ENCODE measurements around the gene DLGAP4. TPM values are rescaled to one million over a fixed set of nuclear protein-coding genes. Genes with fewer than 3 reads are reported as not detected.

The DLGAP4 gene
- polyA plus RNA-seq, 2 of the 4 experiments (the other 2 are of a cell fraction), result 11.9 to 36.7 TPM

DNA sequence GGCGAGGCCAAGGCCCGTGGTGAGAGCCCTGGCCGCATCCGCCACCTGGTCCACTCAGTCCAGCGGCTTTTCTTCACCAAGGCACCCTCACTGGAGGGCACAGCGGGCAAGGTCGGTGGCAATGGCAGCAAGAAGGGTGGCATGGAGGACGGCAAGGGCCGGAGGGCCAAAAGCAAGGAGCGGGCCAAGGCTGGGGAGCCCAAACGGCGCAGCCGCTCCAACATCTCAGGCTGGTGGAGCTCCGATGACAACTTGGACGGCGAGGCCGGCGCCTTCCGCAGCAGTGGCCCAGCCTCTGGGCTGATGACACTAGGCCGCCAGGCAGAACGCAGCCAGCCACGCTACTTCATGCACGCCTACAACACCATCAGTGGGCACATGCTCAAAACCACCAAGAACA is 126.0 kb downstream of the DLGAP4 start (continued):
- no peak for TF ChIP-seq GATA3 (IDR thresholded peaks at IDR 0.05; ENCODE audit: borderline replicate concordance)
- TF ChIP-seq, protein P1, sequence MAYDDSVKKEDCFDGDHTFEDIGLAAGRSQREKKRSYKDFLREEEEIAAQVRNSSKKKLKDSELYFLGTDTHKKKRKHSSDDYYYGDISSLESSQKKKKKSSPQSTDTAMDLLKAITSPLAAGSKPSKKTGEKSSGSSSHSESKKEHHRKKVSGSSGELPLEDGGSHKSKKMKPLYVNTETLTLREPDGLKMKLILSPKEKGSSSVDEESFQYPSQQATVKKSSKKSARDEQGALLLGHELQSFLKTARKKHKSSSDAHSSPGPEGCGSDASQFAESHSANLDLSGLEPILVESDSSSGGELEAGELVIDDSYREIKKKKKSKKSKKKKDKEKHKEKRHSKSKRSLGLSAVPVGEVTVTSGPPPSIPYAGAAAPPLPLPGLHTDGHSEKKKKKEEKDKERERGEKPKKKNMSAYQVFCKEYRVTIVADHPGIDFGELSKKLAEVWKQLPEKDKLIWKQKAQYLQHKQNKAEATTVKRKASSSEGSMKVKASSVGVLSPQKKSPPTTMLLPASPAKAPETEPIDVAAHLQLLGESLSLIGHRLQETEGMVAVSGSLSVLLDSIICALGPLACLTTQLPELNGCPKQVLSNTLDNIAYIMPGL (CRISPR knock-in tag; IDR thresholded peaks at IDR 0.05; ENCODE audit: borderline replicate concordance), result no peak

DNA sequence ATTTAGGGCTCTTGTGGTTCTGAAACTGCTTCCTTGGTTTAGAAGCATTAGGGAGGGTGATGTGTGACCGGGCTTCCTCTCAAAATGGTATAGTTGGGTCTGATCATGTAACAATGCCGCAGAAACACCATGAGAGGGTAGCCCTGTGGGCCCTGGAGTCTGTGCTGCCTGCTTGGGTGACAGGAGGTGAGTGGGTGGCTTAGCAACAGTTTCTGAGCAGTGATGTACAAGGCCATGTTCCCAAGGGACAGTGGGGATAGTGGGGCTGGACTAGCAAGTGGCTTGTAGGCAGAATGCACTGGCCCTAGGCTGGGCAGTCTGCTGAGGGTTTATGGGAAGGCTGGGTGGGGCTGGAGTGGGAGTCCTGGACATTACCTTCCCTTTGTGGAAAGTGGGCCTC is 128.2 kb downstream of the DLGAP4 start:
- Histone ChIP-seq H3K27ac (no peak overlapping the region), H3K4me3 (no peak overlapping the region), H3K9me3 (no peaks in the 10 kb centered on the region), H3K4me2 (no peak overlapping the region), H3K4me1 (no peaks in the 10 kb centered on the region)
- TF ChIP-seq MAZ (IDR thresholded peaks at IDR 0.05; ENCODE audit: borderline replicate concordance, low read depth, low read length) (no peak), FOXS1 (CRISPR knock-in tag; IDR thresholded peaks at IDR 0.05) (no peak), PHF8 (IDR thresholded peaks at IDR 0.05; ENCODE audit: borderline replicate concordance, low read depth) (no peak), RNF2 (IDR thresholded peaks at IDR 0.05; ENCODE audit: borderline replicate concordance, low read depth) (no peak)
- TF ChIP-seq, protein P2, sequence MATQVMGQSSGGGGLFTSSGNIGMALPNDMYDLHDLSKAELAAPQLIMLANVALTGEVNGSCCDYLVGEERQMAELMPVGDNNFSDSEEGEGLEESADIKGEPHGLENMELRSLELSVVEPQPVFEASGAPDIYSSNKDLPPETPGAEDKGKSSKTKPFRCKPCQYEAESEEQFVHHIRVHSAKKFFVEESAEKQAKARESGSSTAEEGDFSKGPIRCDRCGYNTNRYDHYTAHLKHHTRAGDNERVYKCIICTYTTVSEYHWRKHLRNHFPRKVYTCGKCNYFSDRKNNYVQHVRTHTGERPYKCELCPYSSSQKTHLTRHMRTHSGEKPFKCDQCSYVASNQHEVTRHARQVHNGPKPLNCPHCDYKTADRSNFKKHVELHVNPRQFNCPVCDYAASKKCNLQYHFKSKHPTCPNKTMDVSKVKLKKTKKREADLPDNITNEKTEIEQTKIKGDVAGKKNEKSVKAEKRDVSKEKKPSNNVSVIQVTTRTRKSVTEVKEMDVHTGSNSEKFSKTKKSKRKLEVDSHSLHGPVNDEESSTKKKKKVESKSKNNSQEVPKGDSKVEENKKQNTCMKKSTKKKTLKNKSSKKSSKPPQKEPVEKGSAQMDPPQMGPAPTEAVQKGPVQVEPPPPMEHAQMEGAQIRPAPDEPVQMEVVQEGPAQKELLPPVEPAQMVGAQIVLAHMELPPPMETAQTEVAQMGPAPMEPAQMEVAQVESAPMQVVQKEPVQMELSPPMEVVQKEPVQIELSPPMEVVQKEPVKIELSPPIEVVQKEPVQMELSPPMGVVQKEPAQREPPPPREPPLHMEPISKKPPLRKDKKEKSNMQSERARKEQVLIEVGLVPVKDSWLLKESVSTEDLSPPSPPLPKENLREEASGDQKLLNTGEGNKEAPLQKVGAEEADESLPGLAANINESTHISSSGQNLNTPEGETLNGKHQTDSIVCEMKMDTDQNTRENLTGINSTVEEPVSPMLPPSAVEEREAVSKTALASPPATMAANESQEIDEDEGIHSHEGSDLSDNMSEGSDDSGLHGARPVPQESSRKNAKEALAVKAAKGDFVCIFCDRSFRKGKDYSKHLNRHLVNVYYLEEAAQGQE (IDR thresholded peaks at IDR 0.05), result no peak
- WGBS (ENCODE audit: missing lambda C conversion rate), result 64% methylated on average over 2 of the region's 2 CpGs
- FAIRE-seq (no peak), ATAC-seq (no peak), DNase-seq (ENCODE audit: low read depth in 1 of 2, low spot score in 1 of 2) (no peak)
- ChIA-PET POLR2A (no interaction called here), CTCF (no interaction called here)

DNA sequence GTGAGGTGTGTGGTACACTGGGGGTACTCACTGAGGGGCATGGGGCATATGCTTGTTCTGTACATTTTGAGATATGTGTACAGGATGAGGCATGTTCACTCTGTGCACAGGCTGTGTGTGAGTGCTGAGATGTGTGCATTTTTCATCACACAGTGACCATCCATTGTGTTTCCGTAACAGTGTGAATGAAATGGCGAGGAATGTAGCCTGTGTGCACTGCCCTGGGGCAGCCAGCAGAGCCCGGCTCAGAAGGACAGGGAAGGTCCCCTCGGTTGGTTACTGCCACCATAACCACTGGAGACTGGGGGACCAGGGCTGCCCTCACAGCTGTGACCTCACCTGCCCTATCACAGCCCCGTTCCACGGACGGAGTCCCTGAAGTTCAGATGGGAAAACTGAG is 129.0 kb downstream of the DLGAP4 start:
- ChIA-PET POLR2A (no interaction called here), CTCF (interaction anchor here (2.2 kb wide), 1 partner anchor 279 kb away, joined by 5 read pairs; no protein-coding TSS in a partner anchor)
- TF ChIP-seq HEYL (CRISPR knock-in tag; IDR thresholded peaks at IDR 0.05) (no peak), POLR2A (IDR thresholded peaks at IDR 0.05; ENCODE audit: low read length) (no peak), NFE2L2 (conservative IDR thresholded peaks at IDR 0.05; ENCODE audit: low read length) (no peak), MAZ (IDR thresholded peaks at IDR 0.05; ENCODE audit: borderline replicate concordance, low read depth, low read length) (no peak)
- TF ChIP-seq, protein P3, sequence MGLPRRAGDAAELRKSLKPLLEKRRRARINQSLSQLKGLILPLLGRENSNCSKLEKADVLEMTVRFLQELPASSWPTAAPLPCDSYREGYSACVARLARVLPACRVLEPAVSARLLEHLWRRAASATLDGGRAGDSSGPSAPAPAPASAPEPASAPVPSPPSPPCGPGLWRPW (IDR thresholded peaks at IDR 0.05), result no peak
- TF ChIP-seq, protein P4, sequence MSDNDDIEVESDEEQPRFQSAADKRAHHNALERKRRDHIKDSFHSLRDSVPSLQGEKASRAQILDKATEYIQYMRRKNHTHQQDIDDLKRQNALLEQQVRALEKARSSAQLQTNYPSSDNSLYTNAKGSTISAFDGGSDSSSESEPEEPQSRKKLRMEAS (IDR thresholded peaks at IDR 0.05), result no peak
- Histone ChIP-seq H3K4me1 (no peaks in the 10 kb centered on the region), H3K4me3 (no peak overlapping the region), H3K4me2 (no peak overlapping the region), H3K9me3 (no peaks in the 10 kb centered on the region), H3K27ac (no peak overlapping the region)
- 94% methylated on average over 7 of the region's 7 CpGs for WGBS (ENCODE audit: missing lambda C conversion rate)
- no peak for DNase-seq (ENCODE audit: low read depth in 1 of 2, low spot score in 1 of 2)
- FAIRE-seq, result no peak
- no peak for ATAC-seq

DNA sequence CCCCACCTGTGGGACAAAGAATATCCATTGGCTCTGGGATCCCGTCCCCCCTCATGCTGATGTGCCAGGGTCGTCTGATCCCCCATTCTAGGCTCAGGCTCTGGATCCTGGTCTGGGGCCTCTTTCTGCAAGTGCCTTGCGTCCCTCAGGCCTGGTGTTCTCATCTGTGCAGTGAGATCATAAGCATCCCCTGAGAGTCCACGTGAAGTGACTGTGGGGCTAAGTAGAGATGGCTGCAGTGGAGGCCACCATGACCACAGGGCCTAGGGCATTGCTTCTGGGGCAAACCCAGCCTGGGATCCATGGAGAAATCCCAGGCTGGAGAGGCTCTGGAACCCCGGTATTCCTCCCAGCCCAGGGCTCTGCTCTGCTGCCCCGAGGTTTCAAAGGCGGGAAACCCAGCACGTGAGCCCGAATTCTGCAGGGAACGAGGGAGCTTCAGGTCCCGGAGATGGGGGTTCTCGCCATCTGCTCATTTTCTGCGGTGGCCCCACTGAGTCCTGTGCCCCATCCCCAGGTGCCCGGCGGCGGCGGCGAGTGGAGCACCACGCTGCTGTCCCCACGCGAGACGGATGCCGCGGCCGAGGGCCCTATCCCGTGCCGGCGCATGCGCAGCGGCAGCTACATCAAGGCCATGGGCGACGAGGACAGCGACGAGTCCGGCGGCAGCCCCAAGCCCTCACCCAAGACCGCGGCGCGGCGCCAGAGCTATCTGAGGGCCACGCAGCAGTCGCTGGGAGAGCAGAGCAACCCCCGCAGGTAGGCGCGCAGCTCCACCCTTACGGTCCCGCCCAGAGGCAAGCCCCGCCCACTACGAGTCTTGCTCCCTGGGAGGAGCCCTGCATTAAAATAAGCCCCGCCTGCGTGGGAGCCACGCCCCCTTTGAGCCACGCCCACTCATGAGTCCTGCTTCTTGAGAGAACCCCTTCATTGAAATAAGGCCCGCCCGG is 129.7 kb downstream of the DLGAP4 start:
- H3K27ac ChIP-seq, result peak overlapping the region; percentile 59 to 80; a peak in 5 of 6 replicates
- no peaks in the 10 kb centered on the region for H3K9me3 ChIP-seq
- peak overlapping the region; percentile 45 for H3K4me3 ChIP-seq
- H3K4me2 ChIP-seq, result peak overlapping the region; percentile 84
- CTCF ChIA-PET, result interaction anchor here (1.0 to 6.3 kb wide), 4 partner anchors 14 to 280 kb away, joined by 3 to 142 read pairs (median 29); no protein-coding TSS in a partner anchor
- POLR2A ChIA-PET, result no interaction called here
- DNase-seq (ENCODE audit: low read depth in 1 of 2, low spot score in 1 of 2) (peak; percentile 64 to 89), FAIRE-seq (no peak), ATAC-seq (peak; percentile 38 to 84; a peak in 5 of 6 replicates)
- H3K4me1 ChIP-seq, result no peaks in the 10 kb centered on the region
- WGBS (ENCODE audit: missing lambda C conversion rate), result 31% methylated on average over 13 of the region's 56 CpGs
- TF ChIP-seq TP53 (CRISPR knock-in tag; IDR thresholded peaks at IDR 0.05), result no peak
- TF ChIP-seq JUNB (IDR thresholded peaks at IDR 0.05), result no peak
- TF ChIP-seq, protein P4 (IDR thresholded peaks at IDR 0.05), result peak; percentile 90
- TF ChIP-seq, protein P2 (IDR thresholded peaks at IDR 0.05), result no peak
- TF ChIP-seq KDM1A (IDR thresholded peaks at IDR 0.05; ENCODE audit: low read depth), result no peak
- no peak for TF ChIP-seq JUN (IDR thresholded peaks at IDR 0.05)
